HEK293 (cell line): Measurements from ENCODE around the gene GCNA.

ENCODE experiments used
- CTCF ChIA-PET: fragments of 350-600 bp; formaldehyde crosslinking; extraction: SDS; loops from one replicate; lab custom pipeline; 2021; ENCODE audit warnings: antibody characterized with exemption; lab: Yijun Ruan, JAX
- POLR2A ChIA-PET: fragments of 300-600 bp; formaldehyde crosslinking; extraction: SDS; loops from one replicate; lab custom pipeline; 2020; ENCODE audit warnings: antibody characterized with exemption, inconsistent platforms; lab: Yijun Ruan, JAX
- H3K27ac ChIP-seq: fragments of 200-500 bp; sonication (Bioruptor generic); 2 replicates; pipeline ENCODE4 v1.5.1; 2014; ENCODE audit warnings: low read depth, low read length, control low read depth, inconsistent platforms; ENCODE audit errors: extremely low read depth
- H3K36me3 ChIP-seq, 2 experiments: fragments of 200-500 bp in 1 of 2; sonication (Bioruptor generic) in 1 of 2; 1 replicate in 1 of 2; 2 replicates in 1 of 2; pipeline ENCODE4 v1.5.1; 2014 to 2017; ENCODE audit warnings: inconsistent platforms in 2 of 2, low read length in 2 of 2; ENCODE audit not compliant: control insufficient read depth in 2 of 2, insufficient read depth in 1 of 2
- H3K4me1 ChIP-seq: fragments of 200-500 bp; sonication (Bioruptor generic); 2 replicates; pipeline ENCODE4 v1.5.1; 2014; ENCODE audit warnings: mild to moderate bottlenecking, low read length, inconsistent platforms; ENCODE audit not compliant: control insufficient read depth, insufficient read depth
- H3K4me3 ChIP-seq: 2 replicates; pipeline ENCODE4 v1.5.1; 2011; ENCODE audit warnings: low read depth, mild to moderate bottlenecking, control low read depth, low read length, moderate library complexity
- H3K9me3 ChIP-seq: fragments of 200-500 bp; sonication (Bioruptor generic); 2 replicates; pipeline ENCODE4 v1.5.1; 2014; ENCODE audit warnings: low read depth, low read length, inconsistent platforms; ENCODE audit not compliant: control insufficient read depth, insufficient read depth
- FEZF1 ChIP-seq: fragments of 450-650 bp; formaldehyde crosslinking; IDR thresholded peaks from 2 replicates; pipeline ENCODE4 v1.5.1; 2016; ENCODE audit warnings: missing biosample characterization, missing genetic modification characterization
- HIC1 ChIP-seq: fragments of 450-650 bp; formaldehyde crosslinking; IDR thresholded peaks from 2 replicates; pipeline ENCODE4 v1.5.1; 2016; ENCODE audit warnings: missing biosample characterization, missing genetic modification characterization
- INSM2 ChIP-seq: fragments of 450-650 bp; formaldehyde crosslinking; IDR thresholded peaks from 2 replicates; pipeline ENCODE4 v1.5.1; 2016; ENCODE audit warnings: missing biosample characterization, missing genetic modification characterization
- OSR2 ChIP-seq: fragments of 450-650 bp; formaldehyde crosslinking; IDR thresholded peaks from 2 replicates; pipeline ENCODE4 v1.5.1; 2016; ENCODE audit warnings: missing biosample characterization, missing genetic modification characterization
- PRDM1 ChIP-seq: fragments of 450-650 bp; formaldehyde crosslinking; IDR thresholded peaks from 2 replicates; pipeline ENCODE4; 2016; ENCODE audit warnings: missing biosample characterization, missing genetic modification characterization
- PRDM6 ChIP-seq: fragments of 450-650 bp; formaldehyde crosslinking; IDR thresholded peaks from 2 replicates; pipeline ENCODE4 v1.5.1; 2017; ENCODE audit warnings: missing biosample characterization, missing genetic modification characterization
- ZEB2 ChIP-seq: fragments of 450-650 bp; formaldehyde crosslinking; IDR thresholded peaks from 2 replicates; pipeline ENCODE4 v1.5.1; 2016; ENCODE audit warnings: missing biosample characterization, missing genetic modification characterization
- ZNF132 ChIP-seq: fragments of 450-650 bp; formaldehyde crosslinking; IDR thresholded peaks from 2 replicates; pipeline ENCODE4 v1.5.1; 2017; ENCODE audit warnings: missing biosample characterization, missing genetic modification characterization, borderline replicate concordance
- ZNF223 ChIP-seq: fragments of 450-650 bp; formaldehyde crosslinking; IDR thresholded peaks from 2 replicates; pipeline ENCODE4 v1.5.1; 2016; ENCODE audit warnings: missing biosample characterization, missing genetic modification characterization
- ZNF23 ChIP-seq: fragments of 450-650 bp; formaldehyde crosslinking; IDR thresholded peaks from 2 replicates; pipeline ENCODE4 v1.5.1; 2016; ENCODE audit warnings: missing biosample characterization, missing genetic modification characterization, borderline replicate concordance
- ZNF292 ChIP-seq: fragments of 450-650 bp; formaldehyde crosslinking; IDR thresholded peaks from 2 replicates; pipeline ENCODE4 v1.5.1; 2016; ENCODE audit warnings: low read depth, missing biosample characterization, missing genetic modification characterization, borderline replicate concordance
- ZNF350 ChIP-seq: fragments of 450-650 bp; formaldehyde crosslinking; IDR thresholded peaks from 2 replicates; pipeline ENCODE4 v1.5.0; 2017; ENCODE audit warnings: missing biosample characterization, mild to moderate bottlenecking, missing genetic modification characterization
- ZNF529 ChIP-seq: fragments of 450-650 bp; formaldehyde crosslinking; IDR thresholded peaks from 2 replicates; pipeline ENCODE4 v1.5.1; 2017; ENCODE audit warnings: missing genetic modification characterization, missing biosample characterization; ENCODE audit not compliant: insufficient replicate concordance
- ZNF629 ChIP-seq: fragments of 450-650 bp; formaldehyde crosslinking; IDR thresholded peaks from 2 replicates; pipeline ENCODE4 v1.5.1; 2017; ENCODE audit warnings: missing biosample characterization, missing genetic modification characterization
- ZNF692 ChIP-seq: fragments of 450-650 bp; formaldehyde crosslinking; IDR thresholded peaks from 2 replicates; pipeline ENCODE4 v1.5.1; 2016; ENCODE audit warnings: missing biosample characterization, missing genetic modification characterization
- ZSCAN16 ChIP-seq: fragments of 450-650 bp; formaldehyde crosslinking; IDR thresholded peaks from 2 replicates; pipeline ENCODE4 v1.5.1; 2016; ENCODE audit warnings: missing biosample characterization, missing genetic modification characterization

Gene GCNA

GRCh38 chrX:71541210-71542022, 36.8 kb upstream of the GCNA start:
- H3K36me3 ChIP-seq = peaks cover 12 to 38% of the 10 kb centered on the region in 2 experiments

GRCh38 chrX:71542411-71542810, 35.8 kb upstream of the GCNA start:
- H3K4me1 ChIP-seq = peaks cover 26% of the 10 kb centered on the region
- ChIA-PET POLR2A (interaction anchor here (1.0 to 1.3 kb wide), 3 partner anchors 8 to 9 kb away, joined by 3 to 5 read pairs (median 4); partner anchors contain the start of gene OGT), CTCF (interaction anchor here (0.6 to 1.7 kb wide), 2 partner anchors 9 to 16 kb away, joined by 3 to 6 read pairs; no protein-coding TSS in a partner anchor)
- H3K36me3 ChIP-seq = peaks cover 15 to 48% of the 10 kb centered on the region in 2 experiments
- H3K9me3 ChIP-seq = no peaks in the 10 kb centered on the region
- TF ChIP-seq ZNF692 (tag by site-specific recombination) (no peak), ZEB2 (0 out of 2 replicates have a peak, but pooled peaks have one; percentile 12), OSR2 (tag by site-specific recombination) (peak; percentile 58), ZNF23 (no peak), PRDM6 (tag by site-specific recombination) (peak; percentile 68)
- no peak overlapping the region for H3K4me3 ChIP-seq
- no peak overlapping the region for H3K27ac ChIP-seq

More at GRCh38 chrX:71541210-71542022, 36.8 kb upstream of the GCNA start:
- POLR2A ChIA-PET = interaction anchor here (0.6 to 1.0 kb wide), 2 partner anchors 8 to 176 kb away, joined by 3 to 4 read pairs; no protein-coding TSS in a partner anchor
- Histone ChIP-seq H3K27ac (no peak overlapping the region), H3K4me1 (peaks cover 26% of the 10 kb centered on the region), H3K4me3 (no peak overlapping the region), H3K9me3 (no peaks in the 10 kb centered on the region)
- TF ChIP-seq FEZF1 (tag by site-specific recombination) (0 out of 2 replicates have a peak, but pooled peaks have one; percentile 6), ZSCAN16 (tag by site-specific recombination) (no peak), PRDM1 (tag by site-specific recombination) (peak; percentile 73)
- CTCF ChIA-PET = interaction anchor here (1.0 to 1.7 kb wide), 2 partner anchors 10 to 122 kb away, joined by 3 to 6 read pairs; no protein-coding TSS in a partner anchor

- POLR2A ChIA-PET = interaction anchor here (1.1 to 1.3 kb wide), 2 partner anchors 8 to 10 kb away, joined by 4 to 5 read pairs; partner anchors contain the start of gene OGT
- H3K9me3 ChIP-seq = no peaks in the 10 kb centered on the region
- TF ChIP-seq ZNF223 (no peak), ZNF132 (tag by site-specific recombination) (no peak), ZNF529 (no peak), ZNF350 (no peak)
- peaks cover 24% of the 10 kb centered on the region for H3K4me1 ChIP-seq
- no peak overlapping the region for H3K4me3 ChIP-seq
- H3K36me3 ChIP-seq = peaks cover 15 to 49% of the 10 kb centered on the region in 2 experiments; a peak in 2 of 3 replicates
- no peak overlapping the region for H3K27ac ChIP-seq
- CTCF ChIA-PET = interaction anchor here (0.6 to 1.7 kb wide), 2 partner anchors 9 to 16 kb away, joined by 3 to 6 read pairs; no protein-coding TSS in a partner anchor
These were observed 35.4 kb upstream of the GCNA start for GRCh38 chrX:71542825-71543224.

GRCh38 chrX:71543316-71543715, 34.9 kb upstream of the GCNA start:
- 0 out of 2 replicates have a peak, but pooled peaks have one; percentile 9 for TF ChIP-seq ZNF629 (tag by site-specific recombination)
- 0 out of 2 replicates have a peak, but pooled peaks have one; percentile 35 for TF ChIP-seq INSM2 (tag by site-specific recombination)
- TF ChIP-seq HIC1 = peak; percentile 65
- TF ChIP-seq ZNF292 = no peak
- H3K9me3 ChIP-seq = no peaks in the 10 kb centered on the region
- ChIA-PET POLR2A (interaction anchor here (1.1 to 1.3 kb wide), 2 partner anchors 9 to 10 kb away, joined by 4 to 5 read pairs; partner anchors contain the start of gene OGT), CTCF (no interaction called here)
- H3K27ac ChIP-seq = no peak overlapping the region
- peaks cover 14 to 50% of the 10 kb centered on the region in 2 experiments for H3K36me3 ChIP-seq
- H3K4me1 ChIP-seq = peaks cover 22% of the 10 kb centered on the region
- no peak overlapping the region for H3K4me3 ChIP-seq
